HG02970 (cell line): ENCODE results near the gene CCDC3.

Experiments
- ATAC-seq: cut with Tn5 transposase; IDR thresholded peaks from one replicate; pipeline ENCODE4 v1.9.1; 2021; ENCODE audit warnings: mild to moderate bottlenecking, moderate library complexity, moderate number of reproducible peaks; ENCODE audit not compliant: unreplicated experiment, low FRiP score

CCDC3 gene

GRCh38 chr10:12928571-12928970, 72.9 kb downstream of the CCDC3 start:
- no peak for ATAC-seq

- ATAC-seq = no peak
These were observed 73.6 kb downstream of the CCDC3 start for GRCh38 chr10:12927896-12928295.

GRCh38 chr10:12925845-12926244, 75.7 kb downstream of the CCDC3 start:
- ATAC-seq = no peak

GRCh38 chr10:12924911-12925310, 76.6 kb downstream of the CCDC3 start:
- ATAC-seq = no peak

GRCh38 chr10:12922117-12922900, 79.2 kb downstream of the CCDC3 start:
- no peak for ATAC-seq

GRCh38 chr10:12921163-12921562, 80.3 kb downstream of the CCDC3 start:
- no peak for ATAC-seq

- no peak for ATAC-seq
These were observed 81.9 kb downstream of the CCDC3 start for GRCh38 chr10:12919574-12919973.

- no peak for ATAC-seq
These were observed 84.9 kb downstream of the CCDC3 start for GRCh38 chr10:12916587-12916986.

- no peak for ATAC-seq
These were observed 85.8 kb downstream of the CCDC3 start for GRCh38 chr10:12915637-12916168.

- no peak for ATAC-seq
These were observed 87.4 kb downstream of the CCDC3 start for GRCh38 chr10:12914111-12914510.

- ATAC-seq = no peak
These were observed 89.7 kb downstream of the CCDC3 start for GRCh38 chr10:12911795-12912194.

GRCh38 chr10:12910835-12911234, 90.7 kb downstream of the CCDC3 start:
- no peak for ATAC-seq

- ATAC-seq = no peak
These were observed 91.7 kb downstream of the CCDC3 start for GRCh38 chr10:12909836-12910185.

GRCh38 chr10:12909182-12909835, 92.2 kb downstream of the CCDC3 start:
- no peak for ATAC-seq

GRCh38 chr10:12908773-12909172, 92.7 kb downstream of the CCDC3 start:
- no peak for ATAC-seq

- ATAC-seq = no peak
These were observed 93.9 kb downstream of the CCDC3 start for GRCh38 chr10:12907656-12908055.

- no peak for ATAC-seq
These were observed 95.4 kb downstream of the CCDC3 start for GRCh38 chr10:12906051-12906541.

GRCh38 chr10:12905067-12905466, 96.4 kb downstream of the CCDC3 start:
- no peak for ATAC-seq

GRCh38 chr10:12902851-12903358, 98.6 kb downstream of the CCDC3 start:
- no peak for ATAC-seq

- ATAC-seq = no peak
These were observed 99.4 kb downstream of the CCDC3 start for GRCh38 chr10:12902135-12902572.

- ATAC-seq = no peak
These were observed 102.0 kb downstream of the CCDC3 start for GRCh38 chr10:12899546-12899945.
